ENCODE results near the gene PCBP1.
A peak's percentile ranks its signal among the peaks of the same experiment; 100 is the strongest.

PCBP1 gene

GRCh38 chr2:70045405-70045804 is 41.9 kb upstream of the PCBP1 start:
- no peak for DNase-seq (ENCODE audit: low read depth in 1 of 2, low spot score in 1 of 2)
- H3K27ac ChIP-seq (replicated peaks), result peak overlapping the region; percentile 70
- no peak for TF ChIP-seq REST (IDR thresholded peaks at IDR 0.05; ENCODE audit: insufficient replicate concordance, low read depth)
- no peak for TF ChIP-seq GABPA (IDR thresholded peaks at IDR 0.05; ENCODE audit: low read depth)
- no peak for TF ChIP-seq CTCF (IDR thresholded peaks at IDR 0.05; ENCODE audit: insufficient read depth, low read length)
- TF ChIP-seq POLR2AphosphoS5 (IDR thresholded peaks at IDR 0.05; ENCODE audit: low read depth), result no peak
- TF ChIP-seq SPI1 (IDR thresholded peaks at IDR 0.05; ENCODE audit: borderline replicate concordance, low read depth), result no peak

GRCh38 chr2:70045932-70046331 is 41.3 kb upstream of the PCBP1 start:
- DNase-seq (ENCODE audit: low read depth in 1 of 2, low spot score in 1 of 2), result no peak
- TF ChIP-seq SPI1 (IDR thresholded peaks at IDR 0.05; ENCODE audit: borderline replicate concordance, low read depth), result 0 out of 2 replicates have a peak, but pooled peaks have one; percentile 23
- TF ChIP-seq REST (IDR thresholded peaks at IDR 0.05; ENCODE audit: insufficient replicate concordance, low read depth), result no peak
- peak overlapping the region; percentile 70 for H3K27ac ChIP-seq (replicated peaks)
- no peak overlapping the region for H3K4me3 ChIP-seq (replicated peaks; ENCODE audit: insufficient read depth, low read length)
- no peaks in the 10 kb centered on the region for H3K27me3 ChIP-seq (ENCODE audit: insufficient read depth, poor library complexity, severe bottlenecking)

More at GRCh38 chr2:70045405-70045804, 41.9 kb upstream of the PCBP1 start:
- H3K4me3 ChIP-seq (replicated peaks; ENCODE audit: insufficient read depth, low read length), result no peak overlapping the region
- H3K27me3 ChIP-seq (ENCODE audit: insufficient read depth, poor library complexity, severe bottlenecking), result no peaks in the 10 kb centered on the region

DNA sequence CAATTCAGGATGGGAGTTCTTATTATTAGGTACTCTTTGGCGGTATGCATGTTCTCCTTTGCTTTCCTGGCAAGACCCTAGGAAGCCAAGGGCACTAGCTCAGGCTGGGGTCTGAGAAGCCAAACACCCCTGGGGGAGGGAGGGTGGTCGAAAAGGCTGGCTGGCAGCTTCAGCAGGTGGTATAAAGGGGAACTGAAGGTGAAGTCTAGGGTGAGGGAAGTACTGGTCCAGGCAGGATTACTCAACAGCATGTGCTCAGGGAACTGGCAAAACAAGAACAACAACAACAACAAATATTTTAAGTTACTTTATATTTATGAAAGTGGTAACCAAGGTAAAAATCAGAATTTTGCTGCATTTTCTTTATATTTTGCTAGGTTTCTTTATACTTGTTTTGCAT is 40.7 kb upstream of the PCBP1 start:
- no peaks in the 10 kb centered on the region for H3K27me3 ChIP-seq (ENCODE audit: insufficient read depth, poor library complexity, severe bottlenecking)
- peak overlapping the region; percentile 70 for H3K27ac ChIP-seq (replicated peaks)
- peak; percentile 33 to 75 for DNase-seq (ENCODE audit: low read depth in 1 of 2, low spot score in 1 of 2)
- peak; percentile 89 for TF ChIP-seq SPI1 (IDR thresholded peaks at IDR 0.05; ENCODE audit: borderline replicate concordance, low read depth)
- TF ChIP-seq CTCF (IDR thresholded peaks at IDR 0.05; ENCODE audit: insufficient read depth, low read length), result no peak
- H3K4me3 ChIP-seq (replicated peaks; ENCODE audit: insufficient read depth, low read length), result no peak overlapping the region

DNA sequence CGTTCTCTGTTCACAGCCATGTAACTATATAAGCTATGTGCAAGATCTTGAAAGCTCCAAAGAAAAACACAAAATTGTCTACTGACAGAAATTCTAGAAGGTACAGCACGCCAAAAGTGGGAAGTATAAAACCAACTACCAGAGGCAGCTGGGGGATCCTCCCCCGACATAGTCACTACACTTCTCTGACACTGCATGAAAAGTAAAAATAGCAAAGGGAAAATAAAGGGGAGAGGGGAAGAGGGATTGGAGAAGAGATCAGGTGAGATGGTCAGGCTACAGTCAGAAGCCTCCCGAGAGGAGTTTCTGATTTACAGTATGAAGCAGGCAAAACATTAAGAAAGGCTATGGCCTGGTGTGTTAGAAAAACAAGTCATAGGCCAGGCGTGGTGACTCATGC is 39.8 kb upstream of the PCBP1 start:
- DNase-seq (ENCODE audit: low read depth in 1 of 2, low spot score in 1 of 2), result peak in 1 of 2 experiments; percentile 62
- H3K4me3 ChIP-seq (replicated peaks; ENCODE audit: insufficient read depth, low read length), result no peak overlapping the region

More for the DNA sequence above, 39.8 kb upstream of the PCBP1 start:
- peak overlapping the region; percentile 70 for H3K27ac ChIP-seq (replicated peaks)
- TF ChIP-seq GABPA (IDR thresholded peaks at IDR 0.05; ENCODE audit: low read depth) (no peak), POLR2AphosphoS5 (IDR thresholded peaks at IDR 0.05; ENCODE audit: low read depth) (no peak), CTCF (IDR thresholded peaks at IDR 0.05; ENCODE audit: insufficient read depth, low read length) (no peak), REST (IDR thresholded peaks at IDR 0.05; ENCODE audit: insufficient replicate concordance, low read depth) (no peak), SPI1 (IDR thresholded peaks at IDR 0.05; ENCODE audit: borderline replicate concordance, low read depth) (no peak)
- no peaks in the 10 kb centered on the region for H3K27me3 ChIP-seq (ENCODE audit: insufficient read depth, poor library complexity, severe bottlenecking)
